Endothelial cell of umbilical vein (primary cell): ENCODE measurements around the gene ZNF627.

ENCODE experiments used
- CTCF ChIP-seq, 2 donors: IDR thresholded peaks; 1 replicate in 1 of 2; 2 replicates in 1 of 2; pipeline ENCODE4 v1.5.1; 2011; ENCODE audit warnings: low read length in 2 of 2, mild to moderate bottlenecking in 2 of 2, moderate library complexity in 2 of 2, control low read depth in 1 of 2, inconsistent platforms in 1 of 2, low read depth in 1 of 2; ENCODE audit not compliant: insufficient read depth in 1 of 2; ENCODE audit errors: extremely low read depth in 1 of 2
- EZH2 ChIP-seq: IDR thresholded peaks from 2 replicates; pipeline ENCODE4 v1.6.1; 2012; ENCODE audit warnings: borderline replicate concordance, low read depth, mild to moderate bottlenecking, moderate library complexity, low read length, inconsistent platforms; ENCODE audit not compliant: severe bottlenecking
- GATA2 ChIP-seq: IDR thresholded peaks from 2 replicates; pipeline ENCODE4 v1.7.0; 2011; ENCODE audit warnings: low read depth, mild to moderate bottlenecking, moderate library complexity, mixed read lengths, low read length; ENCODE audit not compliant: insufficient read length, insufficient read depth
- JUN ChIP-seq: IDR thresholded peaks from 2 replicates; pipeline ENCODE4 v1.6.1; 2011; ENCODE audit warnings: borderline replicate concordance, low read depth; ENCODE audit not compliant: insufficient read length, insufficient read depth
- MYC ChIP-seq: IDR thresholded peaks from one replicate; pipeline ENCODE4 v1.6.1; 2011; ENCODE audit warnings: mild to moderate bottlenecking, low read depth, low read length
- POLR2A ChIP-seq: IDR thresholded peaks from 2 replicates; pipeline ENCODE4 v1.6.1; 2012; ENCODE audit warnings: low read depth, mild to moderate bottlenecking, control low read depth, low read length
- TF ChIP-seq, protein P1 (sequence below): IDR thresholded peaks from 2 replicates; pipeline ENCODE4 v1.6.1; 2011; ENCODE audit not compliant: insufficient read depth, insufficient read length

GRCh38 chr19:11651062-11651461 lies 53.8 kb downstream of the ZNF627 start:
- TF ChIP-seq CTCF (IDR thresholded peaks at IDR 0.05; ENCODE audit: extremely low read depth in 1 of 2, insufficient read depth in 1 of 2, low read depth in 1 of 2, low read length in 2 of 2), result no peak
- TF ChIP-seq POLR2A, result no peak
- TF ChIP-seq, protein P1, sequence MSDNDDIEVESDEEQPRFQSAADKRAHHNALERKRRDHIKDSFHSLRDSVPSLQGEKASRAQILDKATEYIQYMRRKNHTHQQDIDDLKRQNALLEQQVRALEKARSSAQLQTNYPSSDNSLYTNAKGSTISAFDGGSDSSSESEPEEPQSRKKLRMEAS, result no peak
- no peak for TF ChIP-seq EZH2
- no peak for TF ChIP-seq GATA2
- TF ChIP-seq JUN, result no peak
- TF ChIP-seq MYC, result no peak
